Measurements from ENCODE around the gene STON1.

- TF ChIP-seq CTCF (IDR thresholded peaks at IDR 0.05; ENCODE audit: low read length) (no peak), EZH2 (IDR thresholded peaks at IDR 0.05; ENCODE audit: borderline replicate concordance, low read length) (no peak)
Measured at GRCh38 chr2:48578313-48578712, 48.4 kb downstream of the STON1 start.
